Inferior parietal cortex (tissue), 1 donor: ENCODE data around the gene DEF6.
"Not testable (repeated sequence)": the region's sequence is repeated elsewhere in the genome, so short reads cannot be mapped to it uniquely, and the experiment has no call there.

Source experiments
- DNase-seq: peaks from one replicate; pipeline ENCODE4 v3.0.0-alpha.2; 2016; ENCODE audit errors: extremely low spot score

Gene DEF6

DNA sequence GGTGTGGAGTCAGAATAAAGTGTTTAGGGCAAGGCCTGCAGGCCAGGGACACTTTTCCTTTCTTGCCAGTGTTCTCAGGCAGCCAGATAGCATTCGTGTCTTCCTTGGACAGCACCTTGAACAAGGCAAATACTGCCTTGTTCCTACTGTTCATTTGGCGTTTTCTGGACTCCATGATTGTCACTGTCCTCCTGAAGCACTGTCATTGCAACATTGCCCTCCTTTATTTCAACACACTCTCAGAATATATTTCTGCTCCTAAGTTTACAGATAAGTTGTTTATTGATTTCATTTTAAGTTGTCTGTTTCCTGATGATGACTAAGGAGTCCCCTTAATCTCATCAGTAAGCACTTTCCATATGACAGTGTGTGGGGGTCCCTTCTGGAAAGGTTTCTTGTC is 15.1 kb upstream of the DEF6 start:
- DNase-seq = no peak

DNA sequence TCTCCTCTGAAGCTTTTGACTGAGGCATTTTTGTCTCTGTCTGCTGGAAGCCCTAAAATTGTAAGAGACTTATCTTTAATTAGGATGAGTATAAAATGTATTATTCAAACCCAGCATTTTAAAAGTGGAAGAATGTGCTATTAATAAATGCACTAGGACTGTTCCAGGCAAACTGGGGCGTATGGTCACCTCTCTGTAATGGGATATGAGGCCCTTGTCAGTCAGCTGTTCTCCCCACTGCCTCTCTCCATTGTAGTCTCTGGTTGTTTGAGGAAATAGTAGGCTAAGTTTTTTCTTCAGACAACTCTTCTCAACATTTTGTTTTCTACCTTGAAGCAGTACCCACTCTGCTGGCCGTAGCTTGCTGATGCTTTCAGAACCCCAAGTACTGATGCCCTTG is 14.3 kb upstream of the DEF6 start:
- DNase-seq = no peak

DNA sequence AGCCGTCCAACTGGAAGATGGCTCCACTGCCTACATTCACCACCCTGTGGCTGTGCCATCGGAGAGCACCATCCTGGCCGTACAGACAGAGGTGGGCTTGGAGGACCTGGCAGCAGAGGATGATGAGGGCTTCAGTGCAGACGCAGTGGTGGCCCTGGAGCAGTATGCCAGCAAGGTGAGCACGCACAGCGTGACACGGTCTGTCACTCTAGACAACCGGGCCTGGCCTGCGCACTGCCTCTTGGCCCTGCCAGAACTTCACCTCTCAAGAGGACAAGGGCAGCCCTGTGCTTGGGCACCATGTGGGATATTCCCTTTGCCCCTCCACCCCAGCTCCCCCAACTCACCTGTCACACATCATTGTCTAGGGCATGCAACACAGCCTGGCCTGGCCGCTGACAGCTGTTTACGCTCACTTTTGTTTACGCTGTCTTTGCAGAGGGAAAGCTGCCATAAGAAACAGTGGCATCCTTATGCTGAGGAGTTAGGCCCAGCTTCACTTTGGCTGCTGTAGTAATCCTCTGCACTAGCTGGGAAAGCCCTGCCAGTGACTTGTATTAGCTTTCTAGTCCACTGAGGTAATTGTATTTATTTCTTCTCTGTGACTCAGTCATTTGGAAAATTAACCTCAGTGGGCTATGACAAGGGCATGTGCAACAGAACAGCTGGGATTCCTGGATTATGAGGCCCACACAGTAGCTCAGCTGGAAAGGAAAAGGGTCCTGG is 9.8 kb upstream of the DEF6 start:
- no peak for DNase-seq

GRCh38 chr6:35288834-35289233 is 8.8 kb upstream of the DEF6 start:
- DNase-seq = no peak

GRCh38 chr6:35291491-35291890 is 6.1 kb upstream of the DEF6 start:
- no peak for DNase-seq

GRCh38 chr6:35292494-35292893 is 5.1 kb upstream of the DEF6 start:
- DNase-seq = no peak

DNA sequence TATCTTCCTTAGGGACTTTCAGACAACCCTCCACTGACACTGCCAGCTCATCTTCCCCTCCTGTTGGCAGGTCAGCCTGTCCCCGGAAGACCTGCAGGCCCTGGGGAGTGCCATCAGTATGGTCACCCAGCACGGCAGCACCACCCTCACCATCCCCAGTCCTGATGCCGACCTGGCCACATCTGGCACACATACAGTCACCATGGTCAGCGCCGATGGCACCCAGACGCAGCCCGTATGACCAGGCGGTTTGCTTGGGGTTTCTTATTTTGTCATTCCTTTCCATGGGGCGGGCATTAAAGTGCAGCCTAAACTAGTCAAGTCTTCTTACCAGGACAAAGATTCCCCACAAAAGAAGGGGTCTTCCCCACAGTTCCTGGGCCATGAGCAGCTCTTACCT is 3.9 kb upstream of the DEF6 start:
- no peak for DNase-seq

DNA sequence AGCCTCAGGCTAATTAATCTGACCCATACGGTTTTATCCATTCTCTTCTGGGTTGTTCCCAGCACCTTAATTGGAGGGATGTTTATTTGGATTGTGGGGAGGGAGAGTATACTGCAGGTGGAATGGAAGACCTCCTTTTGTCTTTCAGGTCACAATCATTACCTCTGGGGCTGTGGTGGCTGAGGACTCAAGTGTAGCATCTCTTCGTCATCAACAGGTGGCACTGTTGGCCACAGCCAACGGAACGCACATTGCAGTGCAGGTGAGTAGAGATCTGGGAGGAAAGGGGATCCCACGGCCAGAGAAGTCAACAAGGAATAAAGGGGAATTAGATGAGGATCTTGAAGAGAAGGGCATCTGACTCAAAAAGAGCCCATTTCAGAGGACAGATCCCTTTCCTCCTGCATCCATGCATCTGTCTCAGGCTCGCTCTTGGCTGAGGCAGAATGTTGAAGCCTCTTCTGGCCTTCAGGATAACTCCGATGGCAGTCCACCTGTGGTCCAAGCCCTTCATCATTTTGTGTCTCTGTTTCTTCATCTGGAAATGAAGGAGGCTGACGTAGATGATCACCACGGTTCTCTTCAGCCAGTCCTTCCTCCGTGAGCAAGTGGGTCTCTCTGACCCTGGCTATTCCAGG is 3.2 kb upstream of the DEF6 start:
- peak; percentile 52 for DNase-seq

DNA sequence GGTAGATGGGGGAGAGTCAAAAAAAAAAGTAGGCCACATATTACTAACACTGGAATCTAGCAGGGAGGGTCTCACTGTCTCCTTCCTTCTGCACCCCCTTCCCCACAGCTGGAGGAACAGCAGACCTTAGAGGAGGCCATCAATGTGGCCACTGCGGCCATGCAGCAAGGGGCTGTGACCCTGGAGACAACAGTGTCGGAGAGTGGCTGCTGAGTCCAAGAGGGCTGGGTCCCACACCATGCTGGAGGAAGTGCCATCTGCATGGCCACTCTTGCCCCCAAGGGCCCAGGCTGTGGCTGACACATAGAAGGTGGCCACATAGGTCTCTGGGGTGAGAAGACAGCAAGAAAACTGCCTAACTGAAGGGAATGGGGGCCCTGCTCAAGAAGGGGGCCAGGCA is 2.6 kb upstream of the DEF6 start:
- DNase-seq = no peak

DNA sequence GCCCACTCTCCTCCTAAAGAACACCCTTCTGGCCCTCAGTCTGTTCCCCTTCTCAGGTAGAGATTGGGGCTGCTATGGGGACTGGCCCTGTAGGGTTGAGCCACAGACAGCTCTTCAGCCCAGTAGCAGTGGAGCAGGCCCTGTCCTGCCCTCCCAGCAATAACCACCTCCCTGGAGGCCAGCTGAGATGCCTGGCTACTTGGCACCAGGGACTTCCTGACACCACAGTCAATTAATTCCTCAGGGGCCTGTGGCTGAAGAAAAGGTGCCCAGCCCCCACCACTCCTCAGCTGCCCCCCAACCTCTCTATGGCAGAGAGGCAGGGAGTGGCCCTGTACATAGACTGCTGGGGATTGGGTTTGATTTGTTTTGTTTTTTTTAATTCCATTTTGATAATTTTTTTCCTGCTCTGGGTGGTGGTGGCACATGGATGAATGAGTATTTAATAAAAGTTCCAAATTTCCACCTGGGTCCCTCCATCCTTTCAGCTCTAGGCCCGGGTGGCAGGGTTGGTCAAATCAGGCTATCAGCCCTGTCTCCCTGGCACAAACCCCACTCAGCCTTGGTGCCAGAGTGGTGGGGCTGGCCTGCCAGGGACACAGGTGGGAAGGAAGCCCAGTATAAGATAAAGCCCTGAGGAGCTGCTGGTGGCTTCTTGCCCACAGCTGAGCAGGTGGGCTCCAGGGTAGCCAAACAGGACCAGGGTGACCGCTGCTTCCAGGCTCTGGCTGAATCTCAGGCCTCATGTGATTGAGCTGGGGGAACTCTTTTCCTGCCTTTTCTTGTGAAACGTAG is 1.9 kb upstream of the DEF6 start:
- no peak for DNase-seq

- DNase-seq = no peak
Measured at GRCh38 chr6:35296931-35297600, 552 bp upstream of the DEF6 start.

- DNase-seq = no peak
Measured at GRCh38 chr6:35298625-35299140, 1.1 kb downstream of the DEF6 start.

DNA sequence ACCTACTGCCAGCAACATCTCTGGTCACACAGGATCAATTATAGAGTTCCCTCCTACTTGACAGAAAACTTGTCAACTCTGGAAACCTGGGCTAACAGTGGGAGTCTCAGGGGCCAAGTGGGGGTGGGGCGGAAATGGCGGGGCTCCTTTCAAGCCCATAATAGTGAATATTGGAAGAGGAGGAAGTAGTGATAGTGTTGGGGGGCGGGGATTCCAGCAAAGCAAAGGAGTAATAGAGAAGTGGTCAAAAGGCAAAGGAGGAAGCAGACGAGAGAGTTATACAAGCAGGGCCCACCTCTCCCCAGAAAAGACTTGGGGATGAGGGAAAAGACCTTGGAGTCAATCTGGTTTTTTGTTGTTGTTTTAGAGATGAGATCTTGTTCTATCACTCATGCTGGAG is 2.1 kb downstream of the DEF6 start:
- no peak for DNase-seq

DNA sequence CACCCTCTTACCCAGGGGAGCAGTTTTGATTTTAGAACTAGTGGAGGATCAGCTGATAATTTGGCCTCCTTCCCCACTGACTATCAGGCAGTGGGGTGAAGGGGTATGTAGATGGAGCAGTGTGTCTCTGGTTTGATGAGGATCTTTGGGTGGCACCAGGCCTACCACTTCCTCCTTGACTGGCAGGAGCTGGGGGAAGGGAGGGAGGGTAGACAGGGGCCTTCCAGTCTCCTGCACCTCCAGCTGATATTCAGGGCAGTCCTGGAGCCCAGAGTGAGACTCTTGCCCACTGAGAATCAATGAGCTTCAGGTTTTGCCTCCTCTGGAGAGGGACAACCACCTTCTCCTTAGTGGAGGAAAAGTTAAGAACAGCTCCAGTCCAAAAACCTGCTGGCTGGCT is 3.2 kb downstream of the DEF6 start:
- no peak for DNase-seq

- DNase-seq = no peak
Measured at GRCh38 chr6:35302604-35303241, 5.1 kb downstream of the DEF6 start.

DNA sequence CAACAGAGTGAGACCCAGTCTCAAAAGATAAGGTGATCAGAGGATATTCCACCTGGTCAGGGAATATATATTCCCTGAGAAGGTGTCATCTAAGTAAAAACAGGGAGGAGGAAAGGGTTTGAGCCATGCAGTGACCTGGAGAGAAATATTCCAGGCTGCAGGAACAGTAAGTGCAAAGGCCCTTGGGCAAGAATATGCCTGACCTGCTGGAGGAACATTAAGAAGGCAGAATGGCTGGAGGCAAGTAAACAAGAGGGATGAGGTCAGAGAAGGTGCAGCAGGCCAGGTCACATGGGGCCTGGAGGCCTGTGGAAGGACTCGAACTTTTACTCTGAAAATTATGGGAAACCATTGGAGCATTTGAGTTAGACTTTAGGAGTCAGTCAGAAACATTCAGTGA is 6.7 kb downstream of the DEF6 start:
- DNase-seq = no peak

DNA sequence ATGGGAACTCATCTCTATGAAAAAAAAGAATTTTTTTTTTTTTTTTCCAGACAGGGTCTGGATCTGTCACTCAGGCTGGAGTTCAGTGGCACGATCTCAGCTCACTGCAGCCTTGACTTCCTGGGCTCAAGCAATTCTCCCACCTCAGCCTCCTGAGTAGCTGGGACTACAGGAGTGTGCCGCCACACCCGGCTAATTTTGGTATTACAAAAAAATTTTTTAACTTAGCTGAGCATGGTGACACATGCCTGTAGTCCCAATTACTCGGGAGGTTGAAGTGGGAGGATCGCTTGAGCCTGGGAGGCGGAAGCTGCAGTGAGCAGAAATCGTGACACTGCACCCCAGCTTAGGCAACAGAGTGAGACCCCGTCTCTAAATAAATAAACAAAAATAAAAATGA is 7.5 kb downstream of the DEF6 start:
- no peak for DNase-seq

DNA sequence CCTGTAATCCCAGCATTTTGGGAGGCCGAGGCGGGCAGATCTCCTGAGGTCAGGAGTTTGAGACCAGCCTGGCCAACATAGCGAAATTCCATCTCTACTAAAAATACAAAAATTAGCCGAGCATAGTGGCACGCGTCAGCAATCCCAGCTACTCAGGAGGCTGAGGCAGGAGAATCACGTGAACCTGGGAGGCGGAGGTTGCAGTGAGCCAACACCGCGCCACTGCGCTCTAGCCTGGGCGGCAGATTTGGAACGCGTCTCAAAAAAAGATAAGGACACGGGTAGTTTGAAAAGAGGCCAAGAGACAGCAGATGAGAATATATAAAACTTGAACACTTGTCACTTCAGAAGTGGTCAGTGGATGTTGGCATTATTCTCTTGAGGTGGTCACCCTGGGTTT is 9.5 kb downstream of the DEF6 start:
- not testable (repeated sequence) for DNase-seq

DNA sequence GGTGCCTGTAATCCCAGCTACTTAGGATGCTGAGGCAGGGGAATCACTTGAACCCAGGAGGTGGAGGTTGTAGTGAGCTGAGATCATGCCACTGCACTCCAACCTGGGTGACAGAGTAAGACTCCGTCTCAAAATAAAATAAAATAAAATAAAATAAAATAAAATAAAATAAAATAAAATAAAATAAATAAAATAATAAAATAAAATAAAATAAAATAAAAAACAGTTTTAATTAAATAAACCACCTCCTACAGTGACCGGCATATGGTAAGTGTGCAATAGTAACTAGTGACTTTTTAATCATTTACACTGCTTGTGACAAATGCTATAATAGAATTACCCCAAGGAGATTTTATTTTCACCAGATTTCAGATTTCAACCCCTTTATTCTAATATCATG is 10.9 kb downstream of the DEF6 start:
- not testable (repeated sequence) for DNase-seq

DNA sequence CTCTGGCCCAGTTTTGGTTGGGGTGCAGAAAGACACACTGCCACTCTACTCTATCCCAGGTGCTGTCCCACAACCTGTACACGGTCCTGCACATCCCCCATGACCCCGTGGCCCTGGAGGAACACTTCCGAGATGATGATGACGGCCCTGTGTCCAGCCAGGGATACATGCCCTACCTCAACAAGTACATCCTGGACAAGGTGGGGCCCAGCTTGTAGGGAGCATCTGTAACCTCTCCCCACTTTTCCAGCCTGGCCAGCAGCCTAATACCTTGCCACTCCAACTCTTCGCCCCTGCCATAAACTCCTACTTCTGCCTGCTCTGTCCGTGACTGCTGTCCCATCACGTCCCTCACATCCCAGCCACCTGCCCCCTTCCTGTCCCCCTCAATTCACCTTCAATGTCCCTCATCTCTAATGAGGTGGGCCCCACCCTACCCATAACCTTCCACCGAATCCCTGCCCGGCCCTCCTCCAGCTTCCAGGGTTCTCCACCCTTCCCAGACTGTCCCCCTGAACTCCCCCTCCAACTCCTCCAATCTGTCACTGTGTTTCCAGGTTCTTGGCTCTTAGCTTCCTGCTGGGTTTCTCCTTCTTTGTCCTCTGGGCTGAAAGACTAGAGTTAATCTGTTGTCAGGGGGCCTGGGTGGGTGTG is 12.1 kb downstream of the DEF6 start:
- no peak for DNase-seq

DNA sequence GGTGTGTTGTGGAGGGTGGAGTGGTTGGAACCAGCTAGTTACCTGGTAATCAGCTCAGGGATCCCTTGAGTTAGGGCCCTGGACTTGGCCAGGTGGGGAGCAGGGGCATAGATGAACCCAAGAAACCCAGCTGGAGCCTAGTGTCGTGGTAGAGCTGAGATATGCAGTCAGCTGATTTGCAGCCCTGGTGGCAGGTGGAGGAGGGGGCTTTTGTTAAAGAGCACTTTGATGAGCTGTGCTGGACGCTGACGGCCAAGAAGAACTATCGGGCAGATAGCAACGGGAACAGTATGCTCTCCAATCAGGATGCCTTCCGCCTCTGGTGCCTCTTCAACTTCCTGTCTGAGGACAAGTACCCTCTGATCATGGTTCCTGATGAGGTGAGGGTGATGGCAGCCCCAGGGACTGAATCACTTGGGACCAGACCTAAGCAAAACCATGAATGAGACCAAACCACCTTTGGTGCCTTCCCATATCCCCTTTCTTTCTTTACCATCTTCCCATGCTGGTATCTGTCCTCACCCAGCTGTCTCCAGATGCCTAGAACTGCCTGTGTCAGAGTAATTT is 12.7 kb downstream of the DEF6 start:
- no peak for DNase-seq
